Ascending aorta (tissue), 2 donors: ENCODE results near the gene RHOU. TPM values are rescaled to one million over a fixed set of nuclear protein-coding genes. Genes with fewer than 3 reads are reported as not detected.

Experiments
- DNase-seq, 2 donors: peaks; one replicate each; pipeline ENCODE4 v3.0.0-alpha.2; 2019; ENCODE audit warnings: low spot score in 2 of 2
- H3K27ac ChIP-seq, 2 donors: fragments of 200-600 bp; sonication (generic); one replicate each; pipeline ENCODE4 v1.5.1; 2016 to 2017; ENCODE audit warnings: mild to moderate bottlenecking in 1 of 2
- H3K27me3 ChIP-seq: fragments of 200-600 bp; sonication (generic); one replicate; pipeline ENCODE4 v1.5.1; 2017
- H3K36me3 ChIP-seq, 2 donors: fragments of 200-600 bp; sonication (generic); one replicate each; pipeline ENCODE4 v1.5.1; 2016
- H3K4me1 ChIP-seq, 2 donors: fragments of 200-600 bp; sonication (generic); one replicate each; pipeline ENCODE4 v1.5.1; 2016 to 2017; ENCODE audit warnings: mild to moderate bottlenecking in 1 of 2
- H3K4me3 ChIP-seq, 2 donors: fragments of 200-600 bp; sonication (generic); one replicate each; pipeline ENCODE4 v1.5.1; 2016 to 2017; ENCODE audit warnings: mild to moderate bottlenecking in 1 of 2
- H3K9me3 ChIP-seq, 2 donors: fragments of 200-600 bp; sonication (generic); one replicate each; pipeline ENCODE4 v1.5.1; 2016
- intact Hi-C: fragments of 100-400 bp; cut with DNase I; formaldehyde crosslinking; loops from one replicate; pipeline ENCODE4 v1.15.1; 2023
- total RNA-seq: library from RNA; depleted of rRNA; stranded (reverse); fragments of >200 nt; gene quantifications from one replicate; pipeline ENCODE4 v1.1.0, GENCODE V29; 2016
- TF ChIP-seq, protein P1 (sequence below), 3 experiments: fragments of 200-600 bp in 2 of 3; fragments of 450-650 bp in 1 of 3; sonication (generic) in 2 of 3; IDR thresholded peaks; one replicate each; pipeline ENCODE4 v1.5.1; 2016 to 2019; ENCODE audit warnings: antibody characterized with exemption in 3 of 3, mild to moderate bottlenecking in 1 of 3, moderate library complexity in 1 of 3

RHOU gene
- total RNA-seq, 1 donor from 2014 or later: 27.7 TPM

DNA sequence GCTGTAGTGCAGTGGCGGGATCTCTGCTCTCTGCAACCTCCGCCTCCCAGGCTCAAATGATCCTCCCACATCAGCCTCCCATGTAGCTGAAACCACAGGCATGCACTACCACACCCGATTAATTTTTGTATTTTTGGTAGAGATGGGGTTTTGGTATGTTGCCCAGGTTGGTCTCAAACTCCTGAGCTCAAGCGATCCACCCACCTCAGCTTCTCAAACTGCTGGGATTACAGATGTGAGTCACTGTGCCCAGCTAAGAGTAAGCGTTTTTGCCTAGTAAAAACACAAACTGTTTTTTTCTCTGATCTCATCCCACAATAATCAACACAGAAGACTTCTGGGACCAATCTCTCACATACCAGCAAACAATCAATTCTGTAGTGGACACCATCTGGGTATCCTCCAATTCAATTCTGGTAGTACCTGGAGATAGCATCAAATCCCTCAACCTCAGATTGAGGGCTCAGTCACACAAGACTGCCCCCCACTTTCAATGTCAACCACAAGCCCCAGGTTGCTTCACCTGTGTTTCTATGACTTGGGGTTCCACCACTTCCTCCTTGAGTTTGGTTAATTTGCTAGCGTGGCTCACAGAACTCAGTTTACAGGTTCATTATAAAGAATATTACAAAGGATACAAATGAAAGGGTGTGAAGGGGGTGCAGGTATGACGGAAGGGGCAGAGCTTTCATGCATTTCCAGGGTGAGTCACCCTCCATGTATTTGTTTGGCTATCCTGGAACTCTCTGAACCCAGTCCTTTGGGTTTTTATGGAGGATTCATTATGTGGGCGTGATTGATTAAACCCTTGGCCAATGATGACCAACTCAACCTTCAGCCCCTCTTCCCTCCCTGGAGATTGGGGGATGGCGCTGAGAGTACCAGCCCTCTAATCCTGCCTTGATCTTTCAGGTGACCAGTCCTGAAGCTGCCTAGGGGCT lies 40.0 kb upstream of the RHOU start:
- Histone ChIP-seq H3K4me3 (no peak overlapping the region), H3K36me3 (no peaks in the 10 kb centered on the region), H3K4me1 (peaks cover 0 to 5% of the 10 kb centered on the region in 2 donors), H3K27ac (no peak overlapping the region), H3K9me3 (no peaks in the 10 kb centered on the region), H3K27me3 (no peaks in the 10 kb centered on the region)
- TF ChIP-seq, protein P1, sequence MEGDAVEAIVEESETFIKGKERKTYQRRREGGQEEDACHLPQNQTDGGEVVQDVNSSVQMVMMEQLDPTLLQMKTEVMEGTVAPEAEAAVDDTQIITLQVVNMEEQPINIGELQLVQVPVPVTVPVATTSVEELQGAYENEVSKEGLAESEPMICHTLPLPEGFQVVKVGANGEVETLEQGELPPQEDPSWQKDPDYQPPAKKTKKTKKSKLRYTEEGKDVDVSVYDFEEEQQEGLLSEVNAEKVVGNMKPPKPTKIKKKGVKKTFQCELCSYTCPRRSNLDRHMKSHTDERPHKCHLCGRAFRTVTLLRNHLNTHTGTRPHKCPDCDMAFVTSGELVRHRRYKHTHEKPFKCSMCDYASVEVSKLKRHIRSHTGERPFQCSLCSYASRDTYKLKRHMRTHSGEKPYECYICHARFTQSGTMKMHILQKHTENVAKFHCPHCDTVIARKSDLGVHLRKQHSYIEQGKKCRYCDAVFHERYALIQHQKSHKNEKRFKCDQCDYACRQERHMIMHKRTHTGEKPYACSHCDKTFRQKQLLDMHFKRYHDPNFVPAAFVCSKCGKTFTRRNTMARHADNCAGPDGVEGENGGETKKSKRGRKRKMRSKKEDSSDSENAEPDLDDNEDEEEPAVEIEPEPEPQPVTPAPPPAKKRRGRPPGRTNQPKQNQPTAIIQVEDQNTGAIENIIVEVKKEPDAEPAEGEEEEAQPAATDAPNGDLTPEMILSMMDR (IDR thresholded peaks at IDR 0.05): no peak
- DNase-seq: no peak
- intact Hi-C loops: no loop called here

DNA sequence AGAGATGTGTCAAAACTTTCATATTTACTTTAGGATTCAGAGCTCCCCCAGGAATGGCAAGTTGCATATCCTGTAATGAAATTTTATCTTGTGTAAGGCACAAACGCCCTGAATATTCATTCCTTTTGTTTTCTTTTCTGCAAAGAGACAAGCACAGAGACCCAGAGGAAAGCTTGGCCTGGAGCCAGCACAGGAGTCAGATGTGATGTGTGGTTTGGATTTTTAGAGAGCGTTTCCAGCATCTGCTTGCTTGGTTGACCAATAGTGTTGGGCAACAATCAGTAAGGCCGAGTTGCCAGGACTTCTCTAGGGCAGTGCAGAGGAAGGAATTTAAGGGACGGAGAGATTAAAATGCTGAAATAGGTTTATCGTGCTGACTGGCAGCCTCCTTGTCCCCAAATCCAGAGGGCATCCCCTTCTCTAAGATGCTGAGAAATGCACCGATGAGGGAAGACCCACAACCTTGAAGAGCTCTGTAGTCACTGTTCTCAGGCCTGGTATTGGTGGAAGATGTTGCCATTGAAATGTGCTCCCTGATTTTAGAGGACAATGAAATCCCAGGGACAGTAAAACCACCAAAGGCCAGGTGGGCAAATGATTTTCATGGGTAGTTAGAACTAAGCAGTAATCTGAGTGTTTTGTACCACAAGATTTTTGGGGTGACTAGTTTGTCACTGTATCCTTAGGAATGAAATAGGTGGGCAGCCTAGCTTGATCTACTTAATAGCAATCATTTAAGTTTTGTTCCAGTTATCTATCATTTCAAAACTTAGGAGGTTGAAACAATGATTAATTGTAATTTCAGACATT lies 37.9 kb upstream of the RHOU start:
- Histone ChIP-seq H3K9me3 (no peaks in the 10 kb centered on the region), H3K27me3 (no peaks in the 10 kb centered on the region), H3K4me3 (no peak overlapping the region), H3K27ac (no peak overlapping the region), H3K36me3 (no peaks in the 10 kb centered on the region), H3K4me1 (peaks cover 0 to 5% of the 10 kb centered on the region in 2 donors)
- intact Hi-C loops: no loop called here
- TF ChIP-seq, protein P1 (IDR thresholded peaks at IDR 0.05): no peak
- DNase-seq: peak; percentile 12 to 88

DNA sequence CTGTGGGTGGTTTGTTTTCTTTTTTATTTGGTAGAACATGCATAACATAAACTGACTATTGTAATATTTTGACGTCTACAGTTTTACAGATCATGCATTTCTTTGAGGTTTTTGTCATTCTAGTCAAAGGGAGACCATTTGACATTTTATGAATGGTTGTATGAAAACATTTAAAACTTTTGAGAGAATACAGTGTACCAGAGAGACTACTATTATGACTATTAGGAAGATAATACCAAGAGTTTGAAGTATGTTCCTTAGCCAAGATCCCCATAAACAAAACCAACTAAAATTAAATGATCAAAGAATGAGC lies 37.3 kb upstream of the RHOU start:
- no peaks in the 10 kb centered on the region for H3K36me3 ChIP-seq
- peaks cover 0 to 5% of the 10 kb centered on the region in 2 donors for H3K4me1 ChIP-seq
- H3K27ac ChIP-seq: no peak overlapping the region
- H3K4me3 ChIP-seq: no peak overlapping the region
- no peaks in the 10 kb centered on the region for H3K9me3 ChIP-seq
- intact Hi-C loops: no loop called here
- TF ChIP-seq, protein P1 (IDR thresholded peaks at IDR 0.05): no peak
- no peaks in the 10 kb centered on the region for H3K27me3 ChIP-seq
- DNase-seq: no peak

DNA sequence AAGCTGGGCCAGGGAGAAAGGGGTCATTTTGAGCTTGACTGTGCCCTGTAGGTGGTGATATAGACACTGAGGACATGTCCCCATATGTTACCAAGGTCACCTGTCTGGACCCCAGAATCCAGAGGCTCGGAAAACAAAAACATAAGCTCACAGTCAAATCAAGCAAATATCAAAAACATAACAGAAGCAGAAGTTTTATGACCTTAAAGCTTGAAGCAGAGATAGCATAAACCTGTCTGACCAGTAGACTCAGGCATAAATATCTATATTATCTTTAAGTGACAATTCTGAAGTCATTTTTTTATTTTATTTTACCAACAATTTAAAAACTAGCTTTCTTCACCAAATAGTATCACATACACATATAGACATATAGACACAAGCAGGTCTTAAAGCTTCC lies 32.8 kb upstream of the RHOU start:
- TF ChIP-seq, protein P1 (IDR thresholded peaks at IDR 0.05): no peak
- Histone ChIP-seq H3K36me3 (no peaks in the 10 kb centered on the region), H3K9me3 (no peaks in the 10 kb centered on the region), H3K27ac (no peak overlapping the region), H3K27me3 (no peaks in the 10 kb centered on the region), H3K4me1 (peaks cover 0 to 2% of the 10 kb centered on the region in 2 donors), H3K4me3 (no peak overlapping the region)
- intact Hi-C loops: no loop called here
- DNase-seq: no peak

- no peak overlapping the region for H3K27ac ChIP-seq
- TF ChIP-seq, protein P1 (IDR thresholded peaks at IDR 0.05): no peak
- no peaks in the 10 kb centered on the region for H3K27me3 ChIP-seq
- H3K4me1 ChIP-seq: no peaks in the 10 kb centered on the region
- DNase-seq: no peak
- H3K4me3 ChIP-seq: no peak overlapping the region
- no peaks in the 10 kb centered on the region for H3K9me3 ChIP-seq
- H3K36me3 ChIP-seq: no peaks in the 10 kb centered on the region
- intact Hi-C loops: no loop called here
These were observed 29.0 kb upstream of the RHOU start for GRCh38 chr1:228706305-228706704.
